Mucosa of rectum (tissue), 2 donors: ENCODE data around the gene POU5F1.
"Not testable (repeated sequence)": the region's sequence is repeated elsewhere in the genome, so short reads cannot be mapped to it uniquely, and the experiment has no call there.

Experiments used
- H3K27ac ChIP-seq, 2 donors: one replicate each; pipeline ENCODE4 v1.7.0; 2013; ENCODE audit warnings: inconsistent platforms in 2 of 2, low read depth in 2 of 2, low read length in 2 of 2
- H3K27me3 ChIP-seq, 2 donors: one replicate each; pipeline ENCODE4 v1.7.0; 2013; ENCODE audit warnings: low read length in 2 of 2; ENCODE audit not compliant: control insufficient read depth in 2 of 2, insufficient read depth in 2 of 2
- H3K36me3 ChIP-seq, 2 donors: one replicate each; pipeline ENCODE4 v1.7.0; 2013; ENCODE audit warnings: low read length in 2 of 2; ENCODE audit not compliant: control insufficient read depth in 2 of 2, insufficient read depth in 2 of 2
- H3K4me1 ChIP-seq, 2 donors: one replicate each; pipeline ENCODE4 v1.7.0; 2013; ENCODE audit warnings: low read length in 2 of 2, mild to moderate bottlenecking in 1 of 2; ENCODE audit not compliant: control insufficient read depth in 2 of 2, insufficient read depth in 2 of 2
- H3K4me3 ChIP-seq, 2 donors: one replicate each; pipeline ENCODE4 v1.7.0; 2013; ENCODE audit warnings: low read length in 2 of 2
- H3K9ac ChIP-seq, 2 donors: one replicate each; pipeline ENCODE4 v1.7.0; 2013; ENCODE audit warnings: low read length in 2 of 2, low read depth in 1 of 2, mild to moderate bottlenecking in 1 of 2
- H3K9me3 ChIP-seq, 2 donors: one replicate each; pipeline ENCODE4 v1.7.0; 2013; ENCODE audit warnings: low read length in 2 of 2; ENCODE audit not compliant: control insufficient read depth in 2 of 2
- donor health status: healthy.
- donor health status: Normal muscosa, but diverticular disease.

POU5F1 gene

GRCh38 chr6:31179042-31179386, 8.5 kb upstream of the POU5F1 start:
- peak overlapping the region in 1 of 2 donors; percentile 15 for H3K4me3 ChIP-seq
- H3K27ac ChIP-seq = peak overlapping the region; percentile 45 to 52
- H3K9me3 ChIP-seq = no peaks in the 10 kb centered on the region
- no peaks in the 10 kb centered on the region for H3K27me3 ChIP-seq
- peaks cover 7 to 11% of the 10 kb centered on the region in 2 donors for H3K4me1 ChIP-seq
- peaks cover 0 to 17% of the 10 kb centered on the region in 2 donors for H3K36me3 ChIP-seq
- H3K9ac ChIP-seq = no peak overlapping the region

GRCh38 chr6:31178143-31179041, 7.9 kb upstream of the POU5F1 start:
- H3K4me3 ChIP-seq = peak overlapping the region in 1 of 2 donors; percentile 28
- H3K9ac ChIP-seq = no peak overlapping the region
- peak overlapping the region; percentile 45 to 52 for H3K27ac ChIP-seq
- H3K27me3 ChIP-seq = no peaks in the 10 kb centered on the region
- H3K9me3 ChIP-seq = no peaks in the 10 kb centered on the region
- H3K36me3 ChIP-seq = peaks cover under 1 to 18% of the 10 kb centered on the region in 2 donors
- peaks cover 7 to 11% of the 10 kb centered on the region in 2 donors for H3K4me1 ChIP-seq

- Histone ChIP-seq H3K4me3 (no peak overlapping the region), H3K4me1 (peaks cover 7 to 11% of the 10 kb centered on the region in 2 donors), H3K9me3 (no peaks in the 10 kb centered on the region), H3K27ac (no peak overlapping the region), H3K9ac (no peak overlapping the region), H3K36me3 (peaks cover 2 to 18% of the 10 kb centered on the region in 2 donors), H3K27me3 (no peaks in the 10 kb centered on the region)
Observed at GRCh38 chr6:31175971-31176370, 5.5 kb upstream of the POU5F1 start.

GRCh38 chr6:31174378-31174777, 3.9 kb upstream of the POU5F1 start:
- H3K4me3 ChIP-seq = no peak overlapping the region

GRCh38 chr6:31173406-31173805, 2.9 kb upstream of the POU5F1 start:
- H3K27me3 ChIP-seq = no peaks in the 10 kb centered on the region
- H3K9me3 ChIP-seq = no peaks in the 10 kb centered on the region
- H3K9ac ChIP-seq = no peak overlapping the region
- no peak overlapping the region for H3K4me3 ChIP-seq
- peaks cover 2 to 18% of the 10 kb centered on the region in 2 donors for H3K36me3 ChIP-seq
- peaks cover 0 to 3% of the 10 kb centered on the region in 2 donors for H3K4me1 ChIP-seq
- no peak overlapping the region for H3K27ac ChIP-seq

More at GRCh38 chr6:31174378-31174777, 3.9 kb upstream of the POU5F1 start:
- Histone ChIP-seq H3K9me3 (no peaks in the 10 kb centered on the region), H3K36me3 (peaks cover 2 to 18% of the 10 kb centered on the region in 2 donors), H3K27ac (no peak overlapping the region), H3K4me1 (peaks cover 7 to 11% of the 10 kb centered on the region in 2 donors), H3K27me3 (no peaks in the 10 kb centered on the region), H3K9ac (no peak overlapping the region)

GRCh38 chr6:31172973-31173384, 2.5 kb upstream of the POU5F1 start:
- no peaks in the 10 kb centered on the region for H3K4me1 ChIP-seq
- no peaks in the 10 kb centered on the region for H3K27me3 ChIP-seq
- peaks cover 2 to 18% of the 10 kb centered on the region in 2 donors for H3K36me3 ChIP-seq
- H3K27ac ChIP-seq = no peak overlapping the region
- no peak overlapping the region for H3K9ac ChIP-seq
- H3K9me3 ChIP-seq = no peaks in the 10 kb centered on the region
- no peak overlapping the region for H3K4me3 ChIP-seq

GRCh38 chr6:31171931-31172905, 1.7 kb upstream of the POU5F1 start:
- H3K9ac ChIP-seq = no peak overlapping the region
- no peaks in the 10 kb centered on the region for H3K9me3 ChIP-seq
- no peak overlapping the region for H3K4me3 ChIP-seq

GRCh38 chr6:31170987-31171671, 647 bp upstream of the POU5F1 start:
- H3K4me3 ChIP-seq = no peak overlapping the region
- peaks cover 2 to 14% of the 10 kb centered on the region in 2 donors for H3K36me3 ChIP-seq
- H3K4me1 ChIP-seq = no peaks in the 10 kb centered on the region
- no peaks in the 10 kb centered on the region for H3K27me3 ChIP-seq
- H3K9me3 ChIP-seq = no peaks in the 10 kb centered on the region
- no peak overlapping the region for H3K9ac ChIP-seq
- H3K27ac ChIP-seq = no peak overlapping the region

More at GRCh38 chr6:31171931-31172905, 1.7 kb upstream of the POU5F1 start:
- Histone ChIP-seq H3K4me1 (no peaks in the 10 kb centered on the region), H3K36me3 (peaks cover 2 to 16% of the 10 kb centered on the region in 2 donors), H3K27me3 (no peaks in the 10 kb centered on the region), H3K27ac (no peak overlapping the region)

- H3K9ac ChIP-seq, H3K36me3 ChIP-seq, H3K27ac ChIP-seq, H3K4me3 ChIP-seq, H3K4me1 ChIP-seq, H3K27me3 ChIP-seq, H3K9me3 ChIP-seq: not testable (repeated sequence)
Observed at GRCh38 chr6:31169858-31170599, 453 bp downstream of the POU5F1 start.
